GM12878 (cell line): Measurements from ENCODE around the gene TCF25. TPM values are rescaled to one million over a fixed set of nuclear protein-coding genes. Genes with fewer than 3 reads are reported as not detected.
A peak's percentile ranks its signal among the peaks of the same experiment; 100 is the strongest.

Experiments used
- ATAC-seq: fragments of 200-7000 bp; cut with Tn5 transposase; 3 replicates; pipeline ENCODE4 v1.9.1; 2020; ENCODE audit warnings: mild to moderate bottlenecking, moderate library complexity
- BruUV-seq: library from RNA; stranded (reverse); fragments of 400-500 nt; replicated peaks from 2 replicates; lab custom pipeline; 2021; lab: Mats Ljungman, UMichigan
- CTCF ChIA-PET: fragments of 300-600 bp; sonication (Branson Sonifier 250); formaldehyde crosslinking; extraction: SDS; loops from one replicate; lab custom pipeline; 2021; ENCODE audit warnings: inconsistent platforms; lab: Yijun Ruan, JAX
- POLR2A ChIA-PET: fragments of 350-600 bp; formaldehyde crosslinking; extraction: SDS; loops from one replicate; lab custom pipeline; 2021; ENCODE audit warnings: inconsistent platforms; lab: Charles Lee
- RAD21 ChIA-PET: fragments of 300-600 bp; sonication (Branson Sonifier 250); formaldehyde crosslinking; loops from one replicate; lab custom pipeline; 2023; ENCODE audit warnings: antibody characterized with exemption; ENCODE audit not compliant: unreplicated experiment; lab: Charles Lee
- SMC1A ChIA-PET: fragments of 300-600 bp; sonication (Branson Sonifier 250); formaldehyde crosslinking; loops from one replicate; lab custom pipeline; 2023; ENCODE audit not compliant: unreplicated experiment, uncharacterized antibody; lab: Charles Lee
- DNase-seq: peaks from one replicate; pipeline ENCODE4 v3.0.0-alpha.2; 2011; ENCODE audit warnings: low read depth, low spot score
- FAIRE-seq: peaks from 3 replicates; lab custom pipeline; 2011; peaks lifted over from hg19 to GRCh38; lab: Jason Lieb, UNC
- H2AFZ ChIP-seq: 2 replicates; pipeline ENCODE4 v1.6.0; 2011; ENCODE audit warnings: low read depth, low read length, control low read depth; ENCODE audit not compliant: control insufficient read depth
- H3K27ac ChIP-seq: 2 replicates; pipeline ENCODE4 v1.5.1; 2011; ENCODE audit warnings: control low read depth; ENCODE audit not compliant: control insufficient read depth, insufficient read depth
- H3K27me3 ChIP-seq, 2 experiments: replicated peaks in 1 of 2; 2 replicates each; pipeline versions ENCODE4 v1.6.0 to v1.6.1; 2011; ENCODE audit warnings: low read length in 1 of 2; ENCODE audit not compliant: control insufficient read depth in 2 of 2, insufficient read depth in 2 of 2
- H3K36me3 ChIP-seq, 2 experiments: 2 replicates each; pipeline ENCODE4 v1.5.1; 2011; ENCODE audit warnings: low read length in 1 of 2; ENCODE audit not compliant: control insufficient read depth in 2 of 2, insufficient read depth in 2 of 2
- H3K4me1 ChIP-seq: 2 replicates; pipeline ENCODE4 v1.6.1; 2011; ENCODE audit warnings: mild to moderate bottlenecking, low read length, moderate library complexity, mixed read lengths; ENCODE audit not compliant: control insufficient read depth, insufficient read depth
- H3K4me2 ChIP-seq: 2 replicates; pipeline ENCODE4 v1.6.0; 2011; ENCODE audit warnings: control low read depth; ENCODE audit not compliant: control insufficient read depth, insufficient read depth
- H3K4me3 ChIP-seq: fragments of 200-600 bp; sonication (generic); 2 replicates; pipeline ENCODE4 v1.5.1; 2016
- H3K79me2 ChIP-seq: 2 replicates; pipeline ENCODE4 v1.6.0; 2011; ENCODE audit warnings: low read length; ENCODE audit not compliant: control insufficient read depth, insufficient read depth
- H3K9ac ChIP-seq: 2 replicates; pipeline ENCODE4 v1.8.0; 2011; ENCODE audit warnings: low read length, control low read depth, mixed read lengths; ENCODE audit not compliant: control insufficient read depth, insufficient read depth
- H3K9me3 ChIP-seq: replicated peaks from 3 replicates; pipeline ENCODE4 v1.5.1; 2011; ENCODE audit warnings: mild to moderate bottlenecking, low read length; ENCODE audit not compliant: control insufficient read depth, insufficient read depth
- H4K20me1 ChIP-seq: 2 replicates; pipeline ENCODE4 v1.6.0; 2011; ENCODE audit not compliant: control insufficient read depth, insufficient read depth
- BMI1 ChIP-seq: fragments of 450-650 bp; IDR thresholded peaks from 2 replicates; pipeline ENCODE4 v1.6.1; 2016; ENCODE audit warnings: mild to moderate bottlenecking, moderate library complexity, borderline replicate concordance
- BRCA1 ChIP-seq: IDR thresholded peaks from 2 replicates; pipeline ENCODE4 v1.6.1; 2011; ENCODE audit warnings: low read depth, low read length, improper control_type of control experiment
- CREM ChIP-seq: IDR thresholded peaks from 2 replicates; pipeline ENCODE4 v1.6.1; 2014; ENCODE audit warnings: antibody characterized with exemption, low read depth
- CTCF ChIP-seq, 3 experiments: IDR thresholded peaks in 2 of 3; conservative IDR thresholded peaks in 1 of 3; 2 replicates each; pipeline ENCODE4 v1.5.1; 2011; ENCODE audit warnings: low read depth in 3 of 3, low read length in 3 of 3, mild to moderate bottlenecking in 3 of 3, control low read depth in 2 of 3, moderate library complexity in 2 of 3, inconsistent platforms in 1 of 3, mixed read lengths in 1 of 3; ENCODE audit not compliant: control insufficient read depth in 2 of 3, insufficient read depth in 1 of 3; ENCODE audit errors: extremely low read depth in 1 of 3
- E2F8 ChIP-seq: fragments of 450-650 bp; IDR thresholded peaks from 2 replicates; pipeline ENCODE4 v1.6.1; 2018; ENCODE audit warnings: mild to moderate bottlenecking, low read depth, moderate library complexity; ENCODE audit not compliant: partially characterized antibody
- MXI1 ChIP-seq: fragments of 150-350 bp; IDR thresholded peaks from 2 replicates; pipeline ENCODE4 v1.6.1; 2011; ENCODE audit warnings: low read depth, mild to moderate bottlenecking, inconsistent platforms, low read length, improper control_type of control experiment
- NR2C1 ChIP-seq: fragments of 450-650 bp; IDR thresholded peaks from 2 replicates; pipeline ENCODE4 v1.6.1; 2017; ENCODE audit warnings: antibody characterized with exemption, mild to moderate bottlenecking, moderate library complexity
- NR2F1 ChIP-seq: fragments of 450-650 bp; conservative IDR thresholded peaks from 2 replicates; pipeline ENCODE4 v1.6.1; 2017; ENCODE audit warnings: mild to moderate bottlenecking
- PAX5 ChIP-seq: IDR thresholded peaks from 2 replicates; pipeline ENCODE4 v1.6.1; 2011; ENCODE audit warnings: low read depth, low read length, borderline replicate concordance
- RAD21 ChIP-seq: IDR thresholded peaks from 2 replicates; pipeline ENCODE4 v1.6.1; 2011; ENCODE audit warnings: mild to moderate bottlenecking, low read depth, low read length, moderate library complexity; ENCODE audit not compliant: insufficient read depth
- RAD51 ChIP-seq: fragments of 450-650 bp; IDR thresholded peaks from 2 replicates; pipeline ENCODE4 v1.6.1; 2016; ENCODE audit warnings: moderate library complexity, mild to moderate bottlenecking, inconsistent platforms
- RB1 ChIP-seq: fragments of 450-650 bp; formaldehyde crosslinking; IDR thresholded peaks from 2 replicates; pipeline ENCODE4 v1.6.1; 2017; ENCODE audit warnings: mild to moderate bottlenecking, borderline replicate concordance
- RUNX3 ChIP-seq: IDR thresholded peaks from 2 replicates; pipeline ENCODE4 v1.6.1; 2012; ENCODE audit warnings: low read length, inconsistent platforms
- SMARCA5 ChIP-seq: fragments of 450-650 bp; IDR thresholded peaks from 2 replicates; pipeline ENCODE4 v1.6.1; 2017; ENCODE audit warnings: mild to moderate bottlenecking
- SMC3 ChIP-seq: IDR thresholded peaks from 2 replicates; pipeline ENCODE4 v1.6.1; 2011; ENCODE audit warnings: low read length, improper control_type of control experiment, borderline replicate concordance
- SP1 ChIP-seq: IDR thresholded peaks from one replicate; pipeline ENCODE4 v1.6.1; 2011; ENCODE audit warnings: low read depth, low read length
- STAT1 ChIP-seq: fragments of 450-650 bp; conservative IDR thresholded peaks from 2 replicates; pipeline ENCODE4 v1.6.1; 2014; ENCODE audit warnings: antibody characterized with exemption, mild to moderate bottlenecking
- TCF3 ChIP-seq: IDR thresholded peaks from 2 replicates; pipeline ENCODE4 v1.6.1; 2012; ENCODE audit warnings: low read depth, mild to moderate bottlenecking, low read length, borderline replicate concordance; ENCODE audit not compliant: insufficient read depth
- WGBS: methylation state at CpG from one replicate; pipeline ENCODE4 v1.1.6; 2016; ENCODE audit warnings: low lambda C conversion rate; ENCODE audit not compliant: insufficient replicate concordance, insufficient coverage; ENCODE audit errors: missing lambda C conversion rate; 5-methylcytosine and 5-hydroxymethylcytosine counted together
- in situ Hi-C: fragments of 300-500 bp; cut with MboI; formaldehyde crosslinking; loops from 9 replicates; pipeline ENCODE4 v1.14.3; 2018; ENCODE audit warnings: mixed read lengths
- intact Hi-C: fragments of 100-400 bp; cut with micrococcal nuclease; formaldehyde crosslinking; loops from one replicate; pipeline ENCODE4 v1.14.2; 2022; ENCODE audit not compliant: unreplicated experiment
- polyA plus RNA-seq, 11 experiments: library from polyadenylated mRNA; depleted of rRNA in 4 of 11; unstranded in 6 of 11; stranded (reverse) in 5 of 11; fragments of >200 nt; fragmentation: Nextera tagmentation in 4 of 11; fragmentation: Illumina TruSeq in 1 of 11; extraction: Ambion mirVana in 4 of 11; extraction: Trizol in 1 of 11; gene quantifications; 1 replicate in 1 of 11; 2 replicates in 10 of 11; pipeline versions ENCODE4 v1.2.1 to v1.2.3, GENCODE V29; 2011 to 2016; ENCODE audit warnings: inconsistent platforms in 2 of 11, missing spikeins in 2 of 11, low read depth in 1 of 11
- total RNA-seq, 4 experiments: library from RNA; depleted of rRNA in 3 of 4; stranded (reverse); fragments of >200 nt in 3 of 4; fragmentation: Illumina TruSeq in 1 of 4; extraction: Trizol in 1 of 4; gene quantifications; 2 replicates each; pipeline versions ENCODE4 v1.2.1 to v1.2.3, GENCODE V29; 2013 to 2021

The TCF25 gene
- total and polyA plus RNA-seq, 10 of the 15 experiments (the other 5 are each of a cell fraction or from before 2014, with no cell fraction given), result 8.4 to 130 (median 89.4) TPM

GRCh38 chr16:89860747-89861304 is 12.6 kb upstream of the TCF25 start:
- Histone ChIP-seq H3K4me1 (peaks cover 22% of the 10 kb centered on the region), H3K4me2 (no peak overlapping the region), H3K27me3 (no peaks in the 10 kb centered on the region; a peak in 1 of 4 replicates), H3K9me3 (no peaks in the 10 kb centered on the region), H2AFZ (no peak overlapping the region), H3K79me2 (no peaks in the 10 kb centered on the region), H3K27ac (no peak overlapping the region), H3K4me3 (no peak overlapping the region), H3K36me3 (no peaks in the 10 kb centered on the region), H3K9ac (no peak overlapping the region), H4K20me1 (no peaks in the 10 kb centered on the region)
- POLR2A ChIA-PET, result interaction anchor here (1.0 to 5.2 kb wide), 5 partner anchors 12 to 285 kb away, joined by 3 to 49 read pairs (median 7); partner anchors contain the start of genes CPNE7 and TCF25
- DNase-seq (no peak), ATAC-seq (peak; percentile 86), FAIRE-seq (no peak)
- TF ChIP-seq RAD21, result peak; percentile 87
- TF ChIP-seq PAX5, result peak; percentile 12; the same call in 1 of the 2 replicates
- no peak for TF ChIP-seq SP1
- TF ChIP-seq SMC3, result peak; percentile 80
- no peak for TF ChIP-seq BMI1
- no peak for TF ChIP-seq CREM
- TF ChIP-seq E2F8, result no peak
- TF ChIP-seq NR2F1, result peak; percentile 83
- TF ChIP-seq RB1, result 0 out of 2 replicates have a peak, but pooled peaks have one; percentile 49
- TF ChIP-seq MXI1, result peak; percentile 38; the same call in 1 of the 2 replicates
- TF ChIP-seq RUNX3, result peak; percentile 50; the same call in 1 of the 2 replicates
- no peak for TF ChIP-seq TCF3
- peak; percentile 75 for TF ChIP-seq NR2C1
- peak; percentile 93 to 99 (median 98) for TF ChIP-seq CTCF (IDR thresholded peaks at IDR 0.05 in 2 of 3, conservative IDR thresholded peaks at IDR 0.05 in 1 of 3; ENCODE audit: control insufficient read depth in 2 of 3, extremely low read depth in 1 of 3, insufficient read depth in 1 of 3, low read depth in 3 of 3, low read length in 3 of 3)
- no peak for TF ChIP-seq RAD51
- peak; percentile 42; the same call in 1 of the 2 replicates for TF ChIP-seq SMARCA5
- TF ChIP-seq STAT1, result no peak
- no peak for TF ChIP-seq BRCA1
- intact Hi-C loops (loop anchor here (1.0 to 2.0 kb wide), 3 partner anchors 44 to 161 kb away; partner anchors contain the start of gene FANCA), in situ Hi-C loops (loop anchor here (5.0 kb wide), 1 partner anchor 159 kb away; the partner anchor contains the start of gene SPATA2L)
- SMC1A ChIA-PET, result interaction anchor here (0.6 to 3.5 kb wide), 17 partner anchors 12 to 259 kb away, joined by 3 to 44 read pairs (median 3); partner anchors contain the start of gene TCF25
- 4% methylated on average over 28 of the region's 28 CpGs for WGBS
- RAD21 ChIA-PET, result interaction anchor here (0.6 to 3.9 kb wide), 18 partner anchors 11 to 258 kb away, joined by 3 to 60 read pairs (median 4); partner anchors contain the start of genes SPATA2L and TCF25
- no TSS peak for BruUV-seq
- CTCF ChIA-PET, result interaction anchor here (0.6 to 6.9 kb wide), 37 partner anchors 8 to 261 kb away, joined by 3 to 119 read pairs (median 4); partner anchors contain the start of genes FANCA, SPATA2L and TCF25
